H1 (cell line): ENCODE data around the gene PDXP. TPM values are rescaled to one million over a fixed set of nuclear protein-coding genes. Genes with fewer than 3 reads are reported as not detected.

ENCODE experiments used
- CHD1 ChIP-seq: IDR thresholded peaks from 2 replicates; pipeline ENCODE4 v1.6.1; 2012; ENCODE audit warnings: low read depth, low read length, improper control_type of control experiment
- EP300 ChIP-seq, 2 experiments: IDR thresholded peaks; 1 replicate in 1 of 2; 2 replicates in 1 of 2; pipeline ENCODE4 v1.6.1; 2011 to 2012; ENCODE audit warnings: low read depth in 2 of 2, low read length in 2 of 2, mild to moderate bottlenecking in 2 of 2, borderline replicate concordance in 1 of 2, inconsistent platforms in 1 of 2, moderate library complexity in 1 of 2
- FOSL1 ChIP-seq: IDR thresholded peaks from 2 replicates; pipeline ENCODE4 v1.6.1; 2011; ENCODE audit warnings: mild to moderate bottlenecking, low read depth, low read length, moderate library complexity; ENCODE audit not compliant: insufficient read depth
- NANOG ChIP-seq: IDR thresholded peaks from 2 replicates; pipeline ENCODE4 v1.6.1; 2011; ENCODE audit warnings: low read length, low read depth, mild to moderate bottlenecking, inconsistent platforms; ENCODE audit not compliant: insufficient read depth, poor library complexity, severe bottlenecking
- SIRT6 ChIP-seq: IDR thresholded peaks from one replicate; pipeline ENCODE4 v1.7.1; 2012; ENCODE audit warnings: low read length, inconsistent platforms
- SP1 ChIP-seq: IDR thresholded peaks from 2 replicates; pipeline ENCODE4 v1.6.1; 2011; ENCODE audit warnings: low read depth, low read length
- SP4 ChIP-seq: IDR thresholded peaks from 2 replicates; pipeline ENCODE4 v1.6.1; 2012; ENCODE audit warnings: low read length, inconsistent platforms
- TBP ChIP-seq: IDR thresholded peaks from 2 replicates; pipeline ENCODE4 v1.6.1; 2011; ENCODE audit warnings: low read depth, low read length, improper control_type of control experiment
- polyA plus RNA-seq, 7 experiments: library from polyadenylated mRNA; depleted of rRNA in 3 of 7; stranded (reverse) in 5 of 7; unstranded in 2 of 7; fragments of >200 nt in 5 of 7; fragments of 200-250 nt in 2 of 7; gene quantifications; 1 replicate in 5 of 7; 2 replicates in 1 of 7; 4 replicates in 1 of 7; pipeline versions ENCODE4 v1.2.1 to v1.2.3, GENCODE V29; 2011 to 2013; ENCODE audit warnings: missing spikeins in 2 of 7, mixed read lengths in 2 of 7
- total RNA-seq: library from RNA; stranded (reverse); fragmentation: NEBNext Ultra II Directional; extraction: Animal tissue kit (Norgen Biotek cat#: 25700); gene quantifications from 2 replicates; pipeline ENCODE4 v1.2.1, GENCODE V29; 2021

PDXP gene
- total and polyA plus RNA-seq, 2 of the 8 experiments (the other 6 are each of a cell fraction or from before 2014, with no cell fraction given), result 36.6 to 67.7 TPM

- TF ChIP-seq EP300 (IDR thresholded peaks at IDR 0.05; ENCODE audit: borderline replicate concordance in 1 of 2, low read depth in 2 of 2, low read length in 2 of 2) (no peak), CHD1 (no peak), TBP (0 out of 2 replicates have a peak, but pooled peaks have one; percentile 18), FOSL1 (no peak), SIRT6 (no peak), NANOG (no peak), SP1 (peak; percentile 99), SP4 (0 out of 2 replicates have a peak, but pooled peaks have one; percentile 58)
These were observed at the start of gene PDXP (continued) for GRCh38 chr22:37658133-37659065.
